NCI-H1048 (cell line): ENCODE measurements around the gene GFRA4.

Experiments
- DNase-seq: peaks from one replicate; lab custom pipeline; 2025; lab: John Stamatoyannopoulos, UW

Gene GFRA4

DNA sequence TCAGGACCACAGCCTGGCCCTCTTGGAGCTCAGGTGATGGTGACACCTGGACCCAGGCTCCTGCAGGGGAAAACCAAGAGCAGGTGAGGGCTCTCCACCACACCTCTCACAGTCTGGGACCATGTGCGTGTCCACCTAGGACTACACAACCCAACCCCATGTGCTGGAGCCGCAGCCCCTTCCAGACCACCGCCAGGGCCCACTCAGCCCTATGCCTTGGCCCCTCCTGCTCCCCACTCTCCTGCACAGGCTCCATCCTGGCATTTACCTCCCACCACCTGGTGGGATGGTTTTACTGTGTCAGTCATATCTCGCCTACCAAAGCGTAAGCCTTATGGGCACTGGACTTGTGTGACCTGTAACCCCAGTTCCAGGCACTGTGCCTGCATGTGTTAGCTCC is 31.7 kb upstream of the GFRA4 start:
- DNase-seq = no peak

DNA sequence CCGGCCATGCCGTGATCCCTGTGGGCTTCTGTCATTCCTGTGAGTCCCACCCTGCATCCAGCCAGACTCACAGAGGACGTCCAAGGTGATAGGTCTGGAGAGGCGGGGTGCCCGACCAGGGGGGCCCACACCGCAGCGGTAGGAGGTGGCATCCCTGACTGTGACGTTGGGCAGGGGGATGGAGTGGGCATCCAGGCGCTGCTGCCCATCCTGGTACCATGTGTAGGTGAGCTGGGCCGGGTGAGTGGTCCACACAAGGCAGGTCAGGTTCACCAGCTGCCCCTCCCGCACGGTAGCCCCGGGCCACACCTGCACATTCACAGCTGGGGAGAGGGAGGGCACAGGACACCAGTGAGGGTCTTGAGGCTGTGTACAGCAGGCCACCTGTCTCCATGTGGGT is 30.2 kb upstream of the GFRA4 start:
- DNase-seq = no peak

DNA sequence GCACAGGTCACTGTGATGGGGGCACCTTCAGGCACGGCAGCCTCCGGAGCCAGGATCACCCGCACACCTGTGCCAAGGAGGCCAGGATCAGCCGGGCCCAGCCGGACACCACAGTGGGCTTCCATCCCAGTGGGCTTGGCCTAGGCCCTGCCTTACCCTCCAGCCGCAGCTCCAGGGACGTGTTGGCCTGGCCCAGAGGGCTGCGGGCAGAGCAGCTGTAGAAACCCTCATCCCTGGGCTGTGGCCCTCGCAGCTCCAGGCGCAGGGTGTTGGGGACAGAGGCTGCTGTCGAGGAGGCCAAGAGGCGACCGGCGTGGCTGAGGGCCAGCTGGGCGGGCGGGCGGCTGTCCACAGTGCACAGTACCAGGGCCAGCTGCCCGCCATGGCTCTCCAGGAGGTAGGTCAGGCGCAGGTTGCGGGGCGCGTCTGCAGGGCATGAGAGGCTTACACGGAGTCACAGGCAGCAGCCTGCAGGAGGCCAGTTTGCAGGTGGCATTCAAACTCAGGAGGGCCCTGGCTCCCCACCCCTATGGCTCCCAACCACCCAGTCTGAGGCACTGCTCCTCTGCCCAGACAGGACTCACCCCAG is 29.6 kb upstream of the GFRA4 start:
- no peak for DNase-seq

DNA sequence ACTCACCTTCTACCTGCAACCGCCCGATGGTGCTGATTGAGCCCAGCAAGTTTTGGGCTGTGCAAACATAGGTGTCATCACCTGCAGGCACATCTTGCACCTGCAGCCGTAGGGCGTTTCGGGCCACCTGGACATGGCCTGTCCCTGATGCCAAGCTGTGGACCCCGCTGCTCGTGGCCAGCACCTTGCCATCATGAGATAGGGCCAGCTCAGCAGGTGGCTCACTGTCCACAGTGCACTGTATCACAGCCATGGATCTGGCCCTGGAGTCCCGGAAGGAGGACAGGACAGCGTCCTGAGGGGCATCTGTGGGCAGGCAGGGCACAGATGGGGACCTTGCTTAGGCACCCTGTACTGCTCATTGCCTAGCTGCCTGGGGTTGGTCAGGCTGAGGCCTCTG is 28.7 kb upstream of the GFRA4 start:
- no peak for DNase-seq

DNA sequence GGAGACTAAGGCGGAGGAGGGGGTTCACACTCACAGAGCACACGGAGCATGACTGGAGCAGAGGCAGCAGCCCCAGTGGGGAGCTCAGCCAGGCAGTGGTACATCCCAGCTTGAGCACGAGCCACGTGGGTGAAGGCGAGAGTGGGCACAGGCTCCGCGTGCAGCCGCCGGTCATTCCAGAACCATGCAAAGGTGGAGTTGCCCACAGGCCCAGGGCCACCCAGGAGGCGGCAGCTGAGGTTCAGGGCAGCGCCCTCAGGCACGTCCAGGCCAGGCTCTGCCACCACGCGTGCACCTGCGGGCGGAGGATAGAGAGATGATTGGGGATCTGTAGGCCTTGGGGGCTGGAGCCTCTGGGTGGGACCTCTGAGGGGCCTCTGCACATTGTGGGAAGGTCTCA is 28.1 kb upstream of the GFRA4 start:
- DNase-seq = no peak

DNA sequence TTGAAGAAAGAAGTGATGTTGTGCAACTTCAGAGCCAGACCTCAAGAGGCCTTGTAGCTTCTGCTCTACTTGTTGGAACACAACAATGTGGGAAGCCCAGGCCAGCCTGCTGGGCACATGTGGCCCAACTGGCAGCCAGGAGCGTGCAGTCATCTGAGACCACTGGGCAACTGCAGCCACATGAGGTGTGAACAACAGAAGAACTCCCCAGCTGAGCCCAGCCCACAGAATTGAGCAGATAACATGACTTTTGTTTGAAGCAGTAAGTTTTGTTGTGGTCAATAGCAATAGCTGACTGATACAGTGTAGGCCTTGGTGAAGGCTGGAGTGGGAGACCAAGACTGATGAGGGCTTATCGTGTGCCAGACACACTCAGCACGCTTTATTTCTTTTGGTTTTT is 27.2 kb upstream of the GFRA4 start:
- no peak for DNase-seq

DNA sequence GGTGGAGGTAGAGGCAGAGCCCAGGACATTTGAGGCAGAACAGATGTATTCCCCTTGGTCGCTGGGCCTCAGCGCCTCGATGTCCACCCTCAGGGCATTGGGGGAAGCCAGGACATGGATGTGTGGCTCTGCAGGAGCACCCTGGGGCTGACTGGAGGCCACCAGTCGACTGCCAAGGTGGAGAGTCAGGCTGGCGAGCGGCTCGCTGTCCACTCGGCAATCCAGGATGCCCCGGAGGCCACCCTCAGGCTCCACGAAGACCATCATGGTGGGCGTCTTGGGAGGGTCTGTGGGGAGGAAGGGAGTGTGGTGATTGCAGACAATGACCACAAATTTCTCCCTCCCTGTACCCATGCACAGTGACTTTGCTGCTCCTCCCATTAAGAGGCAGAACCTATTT is 26.8 kb upstream of the GFRA4 start:
- no peak for DNase-seq

DNA sequence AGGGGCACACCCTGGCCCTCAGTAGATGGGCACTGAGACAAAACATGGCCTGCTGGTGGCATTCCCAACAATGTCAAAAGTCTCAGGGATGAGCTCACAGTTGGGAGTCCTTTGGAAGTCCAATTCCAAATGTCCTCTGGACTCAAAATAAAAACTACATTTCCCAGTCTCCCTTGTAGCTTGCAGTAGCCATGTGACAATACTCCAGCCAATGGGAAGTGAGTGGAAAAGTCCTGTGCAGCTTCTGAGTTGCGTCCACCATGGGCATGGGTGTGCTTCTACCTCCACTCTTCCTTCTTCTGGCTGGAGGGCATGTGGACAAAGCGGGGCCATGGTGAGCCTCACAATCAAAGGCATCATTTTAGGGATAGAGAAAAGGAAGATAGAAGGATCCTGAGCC is 24.5 kb upstream of the GFRA4 start:
- no peak for DNase-seq

DNA sequence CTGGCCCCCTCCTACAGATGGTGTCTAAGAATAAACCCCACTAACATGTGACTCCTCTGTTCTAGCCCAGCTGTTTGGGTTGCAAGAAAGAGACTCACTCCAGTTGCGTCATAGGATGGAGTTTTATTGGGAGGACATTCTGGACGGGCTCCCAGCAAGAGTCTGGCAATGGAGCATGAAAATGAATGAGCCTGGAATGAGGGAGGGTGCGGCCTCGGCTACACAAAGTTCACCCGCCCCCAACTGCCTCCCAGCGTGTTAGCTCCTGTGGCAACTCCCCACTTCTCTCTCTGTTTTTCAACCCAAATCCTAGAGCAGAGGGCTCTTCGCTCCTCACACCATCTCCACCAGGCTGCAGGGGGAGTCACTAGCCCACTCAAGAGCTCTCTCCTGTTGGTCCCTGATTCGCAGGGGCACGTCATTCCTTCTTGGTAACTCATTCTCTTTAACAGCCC is 23.7 kb upstream of the GFRA4 start:
- DNase-seq = no peak

DNA sequence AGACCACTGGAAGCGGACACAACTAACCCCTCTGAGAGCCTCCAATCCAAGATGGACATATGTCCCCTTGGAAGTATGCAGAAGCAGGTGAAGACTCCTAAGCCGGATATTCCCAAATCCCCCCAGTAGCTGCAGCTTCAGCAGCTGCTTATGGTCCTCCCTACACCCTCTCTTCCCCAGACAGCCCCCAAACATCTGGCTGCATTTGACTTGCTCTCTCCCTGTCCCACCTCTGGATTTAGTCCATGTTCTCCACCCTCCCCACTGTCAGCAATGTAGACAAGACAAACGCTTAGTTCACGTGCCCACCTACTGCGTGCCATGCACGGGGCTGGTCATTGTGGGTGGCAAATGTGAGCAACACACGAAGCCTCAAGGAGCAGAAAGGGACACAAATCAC is 23.2 kb upstream of the GFRA4 start:
- no peak for DNase-seq

DNA sequence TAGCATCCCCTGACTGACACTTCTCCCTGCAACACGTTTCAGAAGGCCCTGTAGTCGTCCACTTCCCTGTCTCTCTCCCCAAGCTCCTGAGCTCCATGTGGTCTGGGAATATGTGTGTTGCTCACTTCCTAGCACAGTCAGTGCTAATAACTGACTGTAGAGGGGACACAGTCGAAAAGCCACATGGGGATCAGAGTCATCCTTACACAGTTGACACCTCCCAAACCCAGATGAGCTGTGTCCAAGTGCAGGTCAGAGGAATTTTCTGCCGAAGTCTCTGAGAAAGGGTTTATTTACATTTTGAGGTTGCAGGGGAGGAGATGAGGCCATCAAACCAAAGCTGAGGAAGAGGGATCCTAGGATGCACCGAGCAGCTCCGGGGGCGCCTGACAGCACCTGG is 22.1 kb upstream of the GFRA4 start:
- DNase-seq = no peak

DNA sequence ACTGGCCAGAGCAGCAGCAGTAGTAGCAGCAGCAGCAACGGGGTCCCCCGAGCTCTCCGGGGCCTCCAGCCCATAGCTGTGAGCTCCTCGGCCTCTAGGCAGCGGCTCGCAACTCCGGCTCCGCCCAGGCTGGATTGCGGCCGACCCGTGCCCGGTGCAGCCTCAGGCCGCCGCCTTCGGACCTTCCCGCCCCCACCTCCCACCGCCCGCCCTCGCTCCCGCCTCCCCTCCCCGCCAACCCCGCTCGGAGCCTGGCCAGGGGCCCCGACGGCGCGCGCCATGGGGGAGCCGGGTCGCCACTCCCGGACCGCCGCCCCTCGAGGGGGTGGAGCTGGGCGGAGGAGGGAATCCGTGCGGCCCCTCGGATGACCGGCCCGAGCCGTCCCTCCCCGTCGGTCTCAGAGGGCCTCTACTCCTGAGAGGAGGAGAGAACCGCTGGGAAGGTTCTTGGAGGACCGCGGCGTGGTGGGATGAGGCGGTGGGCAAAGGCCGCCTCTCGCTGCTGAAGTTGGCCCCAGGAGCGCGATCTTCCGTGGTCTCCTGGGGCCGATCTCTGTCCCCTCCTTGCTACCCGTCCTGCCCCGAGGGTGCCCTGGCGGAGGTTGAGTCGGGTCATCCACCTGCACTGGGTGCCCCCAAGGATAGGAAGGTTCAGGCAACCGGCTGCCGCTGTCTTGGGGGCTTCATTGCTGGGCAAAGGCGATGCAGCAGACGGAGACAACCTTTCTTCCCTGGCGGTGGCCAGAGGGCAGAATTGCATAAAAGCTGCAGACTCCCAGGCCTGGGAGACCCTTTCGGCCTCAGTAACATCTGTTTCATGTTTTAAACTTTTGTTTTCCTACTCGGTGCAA is 19.0 kb upstream of the GFRA4 start, which contains the start of gene ADAM33:
TSS of gene ADAM33 (minus strand) at position 80 of the 851 bp plus-strand sequence. CDS start at position 74, 6 bp downstream.
- DNase-seq = no peak

DNA sequence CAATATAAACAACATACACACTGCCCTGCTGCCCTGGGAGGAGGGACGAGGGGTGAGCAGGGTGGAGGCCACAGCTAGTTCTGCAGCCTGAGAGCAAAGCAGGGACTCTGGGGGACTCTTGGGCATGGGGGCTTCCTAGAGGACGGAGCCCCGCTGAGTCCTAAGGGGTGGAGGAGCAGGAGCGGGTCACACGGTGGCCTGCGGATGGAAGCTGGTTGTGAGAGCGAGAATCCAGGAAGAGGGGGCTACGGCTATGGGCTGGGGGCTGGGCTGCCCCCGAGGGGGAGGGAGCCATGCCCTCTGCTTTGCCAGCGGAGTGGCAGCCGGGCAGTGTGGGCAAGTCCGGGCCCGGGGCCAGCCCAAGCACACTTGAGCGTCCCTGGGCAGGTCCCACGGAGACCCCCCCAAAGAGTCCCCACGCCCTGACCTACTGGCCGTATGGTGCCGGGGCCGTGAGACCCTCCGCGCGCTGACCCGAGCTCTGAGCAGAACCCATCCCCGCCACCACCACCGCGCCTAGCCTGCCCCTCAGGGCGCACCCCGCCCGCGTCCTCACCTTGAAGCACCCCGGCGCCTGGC is 18.2 kb upstream of the GFRA4 start:
- DNase-seq = no peak

DNA sequence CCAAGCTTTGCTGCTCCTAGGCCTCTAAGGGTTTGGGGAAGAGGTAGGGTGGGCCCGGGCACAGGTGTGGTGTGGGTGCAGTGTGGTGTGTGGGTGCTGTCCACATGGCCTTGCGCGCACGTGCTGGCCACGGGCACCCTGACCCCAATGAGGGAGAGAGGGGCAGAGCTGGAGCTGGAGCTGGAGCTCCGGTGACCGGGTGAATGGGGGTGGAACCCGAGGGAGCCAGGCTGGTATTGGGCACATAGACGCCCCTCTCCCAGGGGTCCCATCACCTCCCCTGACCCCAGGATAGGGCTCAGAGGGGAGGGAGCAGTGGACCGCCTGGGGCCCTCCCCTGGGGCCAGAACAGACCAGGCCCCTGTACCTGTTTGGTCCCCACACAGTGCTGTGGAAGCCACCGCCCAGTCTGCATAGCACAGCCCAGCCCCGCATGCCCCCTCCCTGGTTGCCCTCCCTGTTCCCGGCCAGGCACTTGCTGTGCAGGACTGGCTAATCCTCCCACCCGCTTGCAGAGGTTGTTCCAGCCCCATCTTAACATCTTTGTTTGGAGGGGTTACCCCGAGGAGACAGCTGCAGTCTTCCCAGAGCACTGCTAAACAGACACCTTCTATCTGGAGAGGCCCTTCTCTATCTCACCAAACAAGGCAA is 17.6 kb upstream of the GFRA4 start:
- DNase-seq = no peak

DNA sequence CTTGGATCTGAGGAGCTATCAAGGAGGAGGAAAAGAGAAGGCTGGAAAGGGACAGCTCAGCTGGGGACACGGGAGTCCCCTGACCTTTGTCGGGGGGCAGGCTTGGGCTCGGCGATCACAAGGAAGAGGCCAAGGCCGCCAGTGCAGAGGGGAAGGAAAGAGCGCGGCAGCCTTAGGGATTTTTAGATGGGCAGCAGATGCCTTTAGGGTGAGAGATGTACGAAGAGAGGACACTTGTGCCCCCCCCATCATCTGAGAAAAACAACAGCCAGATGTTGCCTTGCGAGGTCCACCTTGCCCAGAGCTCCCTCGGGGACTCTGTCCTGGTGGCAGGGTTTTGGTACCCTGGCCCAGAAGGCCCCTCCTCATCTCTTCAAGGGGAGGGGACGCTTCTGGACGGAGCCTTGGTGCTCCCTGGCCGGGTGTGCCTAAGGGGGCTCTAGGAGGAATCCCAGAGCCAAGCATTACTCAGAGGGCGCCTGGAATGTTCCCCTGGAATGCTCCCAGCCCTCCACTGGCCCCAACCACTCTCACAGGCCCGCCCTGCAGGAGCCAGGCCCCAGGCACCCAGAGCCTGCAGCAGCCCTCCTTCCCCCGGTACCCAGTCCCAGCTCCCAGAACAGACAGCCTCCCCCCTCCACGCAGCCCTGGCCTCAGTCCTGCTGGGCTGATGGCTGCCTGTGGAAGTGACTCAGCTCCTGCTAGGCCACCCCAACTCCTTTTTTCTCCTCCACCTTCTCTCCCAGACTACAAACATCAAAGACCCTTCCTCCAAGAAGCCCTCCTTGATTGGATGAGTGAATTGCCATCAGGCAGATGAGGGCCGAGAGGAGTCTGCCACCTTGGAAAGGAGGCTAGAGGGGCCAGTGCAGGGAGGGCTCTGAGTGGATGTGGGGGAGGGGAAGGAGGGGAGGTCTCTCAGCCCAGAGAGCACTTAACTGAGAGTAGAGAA is 16.8 kb upstream of the GFRA4 start:
- no peak for DNase-seq

DNA sequence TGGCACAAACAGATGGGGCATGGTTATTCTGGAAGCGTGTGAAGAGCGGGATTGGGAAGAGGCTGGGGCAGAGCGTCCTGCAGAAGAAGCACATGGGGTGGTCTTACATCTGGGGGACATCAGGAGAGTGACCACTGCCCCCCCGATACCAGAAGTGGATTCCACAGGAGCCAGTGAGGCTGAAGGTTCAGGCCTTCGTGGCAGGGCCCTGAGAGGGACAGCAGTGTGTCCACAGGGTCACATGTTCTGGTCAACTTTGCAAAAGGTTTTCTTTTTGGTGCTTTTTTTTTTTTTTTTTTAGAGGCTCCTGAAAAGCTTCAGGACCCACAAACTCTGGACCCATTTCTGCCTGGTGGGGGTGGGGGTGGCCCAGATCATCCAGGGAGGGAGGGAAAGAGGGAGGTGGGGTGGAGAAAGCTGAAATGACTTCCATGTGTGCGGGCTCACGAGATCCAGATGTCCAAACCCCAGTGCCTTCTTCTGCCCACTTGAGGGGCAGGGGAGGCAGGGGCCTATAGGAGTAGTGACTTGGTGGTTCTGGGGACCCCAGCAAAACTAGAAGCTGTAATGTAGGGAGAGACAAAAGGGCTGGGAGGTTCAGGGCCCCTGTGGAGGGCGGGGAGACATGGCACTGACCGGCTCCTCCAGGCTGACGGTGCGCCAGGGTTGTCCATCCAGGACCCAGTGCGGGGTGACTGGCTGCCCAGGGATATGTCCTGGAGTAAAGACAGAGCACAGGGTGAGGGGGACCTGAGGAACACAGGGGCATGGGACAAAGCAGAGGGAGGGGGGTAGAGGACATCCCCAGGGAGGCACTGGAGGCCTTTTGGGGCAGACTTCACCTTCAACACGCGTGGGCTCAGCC is 15.9 kb upstream of the GFRA4 start:
- DNase-seq = no peak

DNA sequence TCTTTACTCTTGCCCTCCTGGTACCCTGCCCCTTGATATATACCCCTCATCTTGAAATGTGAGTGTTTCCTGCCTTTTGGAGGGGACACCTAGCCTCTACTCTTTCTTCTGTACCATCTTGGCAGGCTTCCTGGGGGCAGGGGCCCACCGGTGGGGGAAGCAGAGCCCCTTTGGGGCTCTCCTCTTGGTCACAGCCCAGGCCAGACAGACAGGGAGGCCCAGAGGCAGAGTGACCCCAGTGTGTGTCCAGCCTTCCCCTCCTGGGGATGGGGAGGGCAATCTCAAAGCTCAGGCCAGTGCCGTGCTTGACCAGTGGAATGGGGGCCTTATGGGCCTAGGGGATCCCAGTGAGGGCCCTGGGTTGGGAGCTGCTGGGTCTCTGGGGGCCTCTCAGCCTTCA is 15.0 kb upstream of the GFRA4 start:
- DNase-seq = no peak

DNA sequence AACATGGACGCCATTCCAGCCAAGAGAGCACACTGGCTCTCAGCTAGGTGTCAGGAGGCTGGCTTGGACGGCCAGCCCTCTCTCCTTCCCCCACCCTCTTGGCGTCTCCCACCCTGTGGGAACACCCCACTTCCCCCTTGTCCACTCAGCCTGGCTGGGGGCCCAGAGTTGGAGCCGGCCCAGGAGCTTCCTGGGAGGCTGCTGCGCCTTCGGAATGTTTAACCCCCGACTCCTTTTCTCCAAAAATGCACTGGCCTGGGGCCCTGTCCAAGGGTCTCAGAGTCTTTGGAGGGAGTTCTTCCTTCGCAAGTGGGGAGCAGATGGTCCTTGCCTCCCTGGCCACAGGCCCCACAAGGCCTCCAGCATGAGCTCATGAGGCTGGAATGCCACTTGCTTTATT is 14.5 kb upstream of the GFRA4 start:
- DNase-seq = no peak

DNA sequence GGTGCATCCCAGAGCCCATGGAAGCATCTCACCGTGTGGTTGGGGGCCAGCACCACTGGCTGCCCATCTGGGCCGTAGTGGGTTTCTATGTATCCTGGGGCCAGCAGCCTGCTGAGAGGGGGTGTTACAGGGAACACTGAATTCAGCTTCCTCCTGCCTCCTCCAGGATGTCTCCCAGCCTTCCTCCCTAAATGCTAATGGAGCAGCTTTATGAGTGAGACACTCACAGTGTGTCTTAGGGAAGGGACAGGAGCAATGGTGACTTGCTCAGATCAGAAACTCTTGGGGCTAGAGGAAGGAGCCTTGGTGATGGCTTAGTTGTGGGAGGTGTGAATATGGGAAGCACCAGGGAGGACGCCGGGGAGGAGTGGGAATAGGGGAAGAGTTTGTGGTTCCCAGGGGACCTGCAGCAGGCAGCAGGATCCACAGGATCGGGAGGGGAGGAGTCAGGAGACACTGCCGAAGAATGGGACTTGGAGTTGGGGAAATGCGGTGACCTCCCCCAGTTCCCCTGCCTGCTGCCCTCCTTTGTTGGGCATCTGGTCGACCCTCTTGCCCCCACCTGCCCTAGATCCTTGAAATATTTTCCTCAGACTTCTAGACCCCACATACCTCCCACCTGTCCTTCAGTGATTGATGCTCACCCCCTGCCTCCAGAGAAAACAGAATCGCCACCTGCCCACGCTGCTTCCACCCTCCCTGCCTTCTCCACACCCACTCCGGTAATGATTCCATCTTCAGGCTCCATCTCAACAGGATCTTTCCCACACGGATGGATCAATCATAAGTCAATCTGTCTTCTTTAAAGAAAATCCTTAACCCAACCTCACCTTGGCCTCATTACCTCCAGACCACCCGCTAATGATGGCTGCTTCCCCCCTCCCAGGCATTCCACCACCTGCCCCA is 12.0 kb upstream of the GFRA4 start:
- no peak for DNase-seq

DNA sequence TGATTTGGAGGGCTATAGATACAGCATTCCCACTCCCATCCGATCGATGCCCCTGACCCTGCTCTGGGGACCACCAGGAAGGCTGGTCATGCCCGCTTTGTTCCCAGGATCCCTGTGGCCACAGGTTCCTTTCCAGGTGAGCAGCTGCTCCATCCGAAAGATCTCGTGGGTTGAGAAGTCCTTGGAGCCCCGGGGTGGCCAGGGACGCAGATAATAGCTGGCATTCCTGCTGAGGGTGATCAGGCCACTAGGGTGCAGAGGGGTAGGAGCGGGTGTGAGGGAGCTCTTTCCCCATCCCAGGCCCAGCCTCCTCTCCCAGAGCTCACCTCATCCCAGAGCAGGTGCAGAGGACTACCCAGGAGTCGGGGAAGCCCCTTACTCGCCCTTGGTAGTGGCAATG is 11.2 kb upstream of the GFRA4 start:
- DNase-seq = no peak
